NCI-H82 (cell line): ENCODE measurements around the gene GTPBP8.
"Not testable (repeated sequence)": the region's sequence is repeated elsewhere in the genome, so short reads cannot be mapped to it uniquely, and the experiment has no call there.

Experiments used
- DNase-seq: peaks from one replicate; lab custom pipeline; 2025; lab: John Stamatoyannopoulos, UW

Gene GTPBP8

DNA sequence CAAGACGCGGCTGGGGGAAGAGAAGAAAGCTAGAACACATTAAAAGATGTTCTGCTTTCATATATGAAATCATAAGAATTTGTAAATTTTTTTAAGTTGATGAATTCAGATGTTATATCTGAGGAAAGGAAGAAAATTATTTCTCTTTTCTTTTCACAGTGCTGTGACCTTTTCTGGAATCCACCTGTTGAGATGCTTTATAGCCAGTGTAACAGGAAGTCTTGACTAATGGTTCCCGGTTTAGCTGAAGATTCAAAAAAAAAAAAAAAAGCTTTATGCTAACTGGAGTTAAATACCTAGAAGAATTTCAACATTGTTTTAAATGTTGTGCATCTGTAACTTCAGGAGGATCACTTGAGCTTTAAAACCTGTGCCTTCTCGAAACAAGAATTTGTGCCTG, 9.9 kb downstream of the GTPBP8 start:
- no peak for DNase-seq

DNA sequence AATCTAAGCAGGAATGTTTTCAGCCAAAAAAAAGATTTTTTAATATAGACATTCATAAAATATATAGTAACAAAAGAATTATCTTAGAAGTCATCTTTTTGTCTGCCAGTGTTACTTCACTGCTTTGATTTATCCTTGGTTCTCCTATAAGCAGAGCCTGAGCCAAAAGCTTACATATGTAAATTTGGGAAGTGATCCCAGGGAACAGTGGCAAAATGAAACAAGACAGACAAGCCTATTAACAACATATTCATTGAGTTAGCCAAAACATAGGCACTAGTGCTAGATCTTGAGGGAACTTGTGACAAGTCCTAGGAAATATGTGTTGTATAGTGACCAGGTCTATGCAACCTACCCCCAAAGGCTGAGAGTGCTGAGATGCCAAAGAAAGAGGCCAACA, 11.3 kb downstream of the GTPBP8 start:
- no peak for DNase-seq

DNA sequence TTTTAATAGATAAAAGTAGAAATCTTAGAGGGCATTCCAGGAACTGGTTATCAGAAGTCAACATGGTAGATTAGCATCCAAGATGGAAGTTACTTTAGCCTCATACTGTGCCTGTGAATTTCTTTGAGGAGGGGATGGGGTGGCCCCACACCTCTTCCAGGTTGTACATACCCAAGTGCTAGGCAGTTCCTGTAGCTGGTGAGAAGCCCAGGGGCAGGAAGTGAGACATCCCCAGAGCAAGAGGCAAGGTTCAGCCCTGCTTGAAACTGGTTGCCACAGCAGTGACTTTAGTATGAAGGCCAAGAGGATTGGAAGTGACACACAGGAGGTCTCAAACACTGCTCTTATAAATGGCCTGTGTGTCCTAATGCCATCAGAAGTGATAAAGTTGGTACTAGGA, 11.9 kb downstream of the GTPBP8 start:
- no peak for DNase-seq

DNA sequence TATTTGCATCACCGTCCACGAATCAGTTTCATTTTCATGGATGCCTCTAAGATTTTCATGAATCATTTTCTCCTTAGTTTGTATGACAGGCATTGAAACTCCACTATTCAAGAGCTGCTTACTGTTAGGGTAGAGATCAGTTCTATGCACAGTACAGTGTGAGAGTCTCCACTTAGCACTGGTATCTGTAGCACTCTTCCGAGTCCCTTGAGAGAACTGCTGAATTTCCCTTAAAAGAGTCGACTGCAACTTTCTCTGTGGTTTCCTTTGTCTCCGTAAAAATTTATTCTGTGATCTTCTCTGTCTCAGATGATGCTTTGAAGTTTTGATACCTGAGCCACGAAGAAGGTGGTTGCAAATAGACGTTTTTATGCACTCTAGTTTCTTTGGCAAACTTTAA, 14.8 kb downstream of the GTPBP8 start:
- no peak for DNase-seq

DNA sequence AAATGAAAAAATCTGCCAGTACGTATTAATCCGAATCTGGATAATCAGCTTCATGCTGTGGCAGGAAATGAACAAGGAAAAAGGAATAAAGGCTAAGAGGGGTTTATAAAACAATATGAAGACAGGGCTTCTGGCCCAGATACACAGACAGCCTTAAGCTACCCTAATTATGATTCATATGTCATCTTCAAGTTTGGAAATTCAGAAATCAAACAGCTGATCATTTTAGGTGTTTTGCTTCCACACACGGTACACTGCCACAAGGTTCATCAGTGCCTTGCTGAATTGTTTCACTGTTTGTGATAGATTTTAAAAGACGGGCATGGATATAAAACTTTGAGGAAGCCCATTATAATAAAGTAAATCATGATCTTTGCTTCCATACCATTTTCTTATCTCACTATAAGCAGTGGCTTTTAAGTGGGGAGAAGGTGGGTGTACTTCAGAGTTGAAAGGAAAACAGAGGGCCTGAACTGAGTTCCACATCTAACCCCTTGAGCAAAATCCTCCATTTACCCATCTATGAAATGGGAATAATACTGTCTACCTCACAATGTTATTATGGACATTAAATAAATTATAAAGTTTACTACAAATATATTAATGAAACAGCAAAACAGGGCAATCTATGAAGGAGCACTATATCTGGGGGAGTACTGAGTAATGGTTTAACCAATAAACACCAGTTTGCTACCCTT, 15.7 kb downstream of the GTPBP8 start:
- no peak for DNase-seq

DNA sequence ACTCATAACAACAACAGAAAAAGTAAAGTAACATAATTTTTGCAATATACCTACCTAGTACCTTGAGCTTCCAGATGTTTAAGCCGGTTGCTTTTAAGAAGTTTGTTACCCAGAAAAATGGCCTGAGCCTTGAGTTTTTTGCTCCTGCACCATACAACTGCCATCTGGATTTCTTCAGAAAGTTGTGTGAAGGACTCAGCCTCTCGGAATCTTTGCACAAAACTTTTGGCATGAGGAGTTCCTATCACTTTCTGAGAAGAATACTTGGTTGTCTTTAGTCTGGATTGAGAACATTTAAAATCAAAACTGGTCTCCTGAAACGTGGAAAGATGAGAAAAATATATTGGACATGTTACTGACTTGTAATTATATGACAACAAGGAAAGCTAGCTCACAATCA, 17.3 kb downstream of the GTPBP8 start:
- no peak for DNase-seq

DNA sequence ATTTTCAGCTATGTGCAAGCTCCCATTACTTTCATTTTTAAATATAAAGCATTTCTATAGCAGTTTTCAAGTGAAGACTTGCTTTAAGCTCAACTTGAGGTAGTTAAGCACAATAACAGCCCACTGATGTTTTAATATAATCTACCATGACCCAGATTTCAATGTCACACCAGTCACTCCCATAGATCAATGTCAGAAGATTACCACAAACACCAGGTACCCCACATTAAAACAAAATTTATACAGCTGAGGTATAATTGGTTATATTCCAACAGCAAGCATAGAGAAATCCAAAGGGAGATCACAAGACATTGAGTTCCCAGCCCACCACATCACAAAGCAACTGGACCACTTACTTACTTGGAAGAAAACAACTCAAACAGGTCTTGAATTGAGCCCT, 22.8 kb downstream of the GTPBP8 start:
- no peak for DNase-seq

DNA sequence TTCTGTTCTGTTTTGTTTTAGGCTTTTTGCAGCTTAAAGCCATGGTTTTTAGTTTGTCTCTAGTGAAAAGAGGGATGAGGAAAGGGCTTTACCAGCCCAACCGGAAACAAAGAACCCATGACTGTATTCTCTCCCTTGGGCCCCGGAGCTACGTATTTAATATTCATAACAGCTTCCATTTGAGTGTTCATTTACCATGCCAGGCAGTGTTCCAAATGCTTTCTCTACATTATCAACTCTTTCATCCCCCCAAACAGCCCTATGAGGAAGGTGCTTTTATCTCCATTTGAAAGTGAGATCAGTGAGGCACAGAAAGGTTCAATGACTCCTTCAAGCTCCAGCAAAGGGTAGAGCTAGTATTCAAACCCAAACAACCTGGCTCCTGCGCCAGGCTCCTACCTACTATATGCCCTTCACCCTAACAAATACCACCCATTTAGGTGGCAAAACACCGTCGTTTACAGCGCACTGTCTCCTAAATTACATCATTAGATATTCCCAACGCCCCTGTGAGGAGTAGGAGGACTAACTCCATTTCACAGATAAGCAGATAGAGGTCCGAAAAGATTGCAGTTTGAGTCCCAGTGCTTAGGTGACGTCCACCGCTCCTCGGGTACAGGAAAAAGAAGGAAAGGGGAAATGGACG, 27.9 kb downstream of the GTPBP8 start:
- DNase-seq = no peak

DNA sequence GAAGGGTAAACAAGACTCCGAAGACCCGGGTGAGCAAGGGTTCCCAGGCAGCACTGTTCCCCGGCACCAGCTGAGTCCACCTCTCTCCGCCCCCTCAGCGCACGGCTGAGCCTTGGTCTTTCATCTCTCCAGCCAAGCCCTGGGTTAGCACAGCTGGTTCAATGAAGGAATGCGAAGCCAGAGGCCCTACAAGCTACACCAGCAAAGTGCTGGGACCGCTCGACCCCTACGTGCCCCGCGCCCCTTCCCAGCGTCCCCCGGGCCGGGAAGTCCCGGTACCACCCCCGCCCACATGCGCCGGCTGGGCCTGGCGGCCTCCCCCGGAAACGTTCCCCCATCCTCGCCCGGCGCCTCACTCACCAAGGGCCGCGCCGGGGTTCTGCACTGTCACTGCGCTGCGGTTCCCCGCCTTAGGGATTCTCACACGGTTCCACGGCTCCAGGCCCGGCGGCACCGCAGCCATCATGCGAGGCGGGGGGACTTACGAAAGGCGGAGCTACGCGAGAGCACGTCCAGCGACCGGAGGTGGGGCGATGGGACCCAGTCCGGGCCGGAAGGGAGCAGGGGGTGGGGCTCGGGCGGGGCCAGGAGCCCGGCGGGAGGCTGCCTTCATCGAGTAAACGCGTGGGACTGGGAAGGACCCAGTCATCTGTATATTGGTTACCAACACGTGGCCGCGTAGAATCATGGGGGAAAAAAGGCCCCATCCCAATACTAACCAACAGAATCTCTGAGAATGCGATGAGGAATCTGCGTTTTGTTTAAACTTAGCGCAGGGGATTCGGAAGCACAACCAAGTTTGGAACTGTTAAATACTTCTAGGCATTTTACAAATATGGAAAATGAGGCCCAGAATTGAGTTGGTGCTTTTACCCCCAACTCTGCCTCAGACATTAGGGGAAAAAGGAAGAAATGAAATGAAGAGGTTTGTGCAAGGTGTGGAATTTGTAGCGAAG, 28.7 kb downstream of the GTPBP8 start:
- DNase-seq = peak; percentile 99

DNA sequence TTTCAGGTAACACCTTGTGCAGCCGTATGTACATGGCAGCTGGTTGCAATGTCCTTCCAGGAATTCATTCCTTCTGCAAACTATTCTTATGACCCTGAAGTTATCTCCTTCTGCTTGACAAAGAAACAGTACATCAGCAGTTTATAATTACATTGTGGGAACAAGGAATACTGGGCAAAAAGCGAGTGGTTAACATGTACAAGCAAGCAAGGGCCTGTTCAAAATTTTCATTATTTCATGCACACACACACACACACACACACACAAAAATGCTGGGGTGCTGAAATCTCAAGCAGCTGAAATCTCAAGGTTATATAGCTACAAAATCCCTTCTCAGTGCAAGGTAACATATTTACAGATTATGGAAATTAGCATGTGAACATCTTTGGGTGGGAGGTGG, 30.7 kb downstream of the GTPBP8 start:
- no peak for DNase-seq

DNA sequence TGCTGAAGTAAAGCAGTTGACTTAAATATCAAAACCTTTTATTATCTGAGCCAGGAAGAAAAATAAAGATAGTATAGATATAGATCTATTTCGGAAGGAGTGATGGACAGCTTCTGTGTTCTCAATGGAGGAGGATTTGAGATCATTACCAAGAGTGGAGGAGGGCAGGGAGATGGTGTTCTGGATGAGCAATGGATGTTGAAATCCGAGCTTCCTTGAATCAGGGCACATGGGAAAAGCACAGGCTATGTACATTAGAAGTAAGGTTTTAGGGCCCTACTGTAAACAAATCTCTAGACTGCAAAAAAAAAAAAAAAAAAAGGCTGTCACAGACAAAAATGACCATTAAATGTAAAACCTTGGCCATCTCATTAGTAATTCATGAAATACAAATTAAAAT, 43.2 kb downstream of the GTPBP8 start:
- peak; percentile 29 for DNase-seq

DNA sequence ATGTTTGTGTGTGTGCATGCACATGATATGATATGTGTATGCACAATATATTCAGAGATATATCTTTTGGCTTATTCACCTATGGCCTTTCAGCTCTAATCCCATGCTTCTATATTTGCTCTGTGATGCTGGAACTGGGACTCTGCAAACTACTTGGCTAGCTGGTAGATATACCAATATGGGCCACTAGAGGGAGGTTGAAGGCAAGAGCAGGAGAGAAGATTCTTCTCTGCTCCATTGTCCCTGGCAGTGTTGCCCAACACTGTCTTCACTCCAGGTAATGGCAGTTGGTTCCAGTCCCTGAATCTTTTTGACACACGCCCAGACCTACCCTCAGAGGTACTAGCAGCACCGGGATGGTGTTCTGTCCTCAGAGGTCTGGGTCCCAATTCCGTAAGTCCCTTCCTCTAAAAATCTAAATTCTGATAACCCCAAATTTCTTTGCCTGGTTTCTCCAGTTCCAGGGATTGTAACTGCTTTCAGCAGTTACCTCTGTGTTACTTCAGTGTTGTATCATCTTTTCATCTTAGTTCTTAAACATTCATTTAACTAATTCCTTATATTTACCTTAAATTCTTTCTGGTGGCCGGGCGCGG, 44.7 kb downstream of the GTPBP8 start:
- peak; percentile 91 for DNase-seq

DNA sequence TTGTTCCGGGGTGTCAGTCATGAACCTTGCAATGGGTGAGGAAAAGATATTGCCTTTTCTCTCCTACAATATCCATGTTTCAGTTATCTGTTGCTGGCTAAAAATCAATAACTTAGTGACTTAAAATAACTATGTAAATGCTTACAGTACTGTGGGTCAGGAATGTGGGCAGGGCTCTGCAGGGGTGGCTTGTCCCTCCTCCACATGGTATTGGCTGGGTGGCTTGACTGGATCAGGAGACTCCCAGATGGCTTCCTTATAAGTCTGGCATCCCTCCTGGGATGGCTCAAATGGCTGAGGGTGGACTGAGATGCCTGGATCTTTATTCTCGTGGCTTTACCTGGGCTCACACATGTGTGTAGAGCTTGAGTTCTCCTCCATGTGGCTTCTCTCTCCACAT, 47.5 kb downstream of the GTPBP8 start:
- DNase-seq = peak; percentile 22

DNA sequence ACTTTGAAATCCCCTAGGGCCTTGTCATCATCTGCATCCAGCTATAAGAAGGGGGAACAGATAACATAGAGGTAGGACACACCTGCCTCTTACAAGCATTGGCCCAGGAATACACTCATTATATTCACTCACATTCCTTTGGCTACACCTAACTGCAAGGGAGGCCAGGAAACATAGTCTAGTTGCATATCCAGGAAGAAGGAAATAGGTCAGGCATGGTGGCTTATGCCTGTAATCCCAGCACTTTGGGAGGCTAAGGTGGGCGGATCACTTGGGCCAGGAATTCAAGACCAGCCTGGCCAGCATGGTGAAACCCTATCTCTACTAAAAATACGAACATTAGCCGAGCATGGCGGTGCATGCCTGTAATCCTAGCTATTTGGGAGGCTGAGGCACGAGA, 48.8 kb downstream of the GTPBP8 start:
- DNase-seq = no peak

DNA sequence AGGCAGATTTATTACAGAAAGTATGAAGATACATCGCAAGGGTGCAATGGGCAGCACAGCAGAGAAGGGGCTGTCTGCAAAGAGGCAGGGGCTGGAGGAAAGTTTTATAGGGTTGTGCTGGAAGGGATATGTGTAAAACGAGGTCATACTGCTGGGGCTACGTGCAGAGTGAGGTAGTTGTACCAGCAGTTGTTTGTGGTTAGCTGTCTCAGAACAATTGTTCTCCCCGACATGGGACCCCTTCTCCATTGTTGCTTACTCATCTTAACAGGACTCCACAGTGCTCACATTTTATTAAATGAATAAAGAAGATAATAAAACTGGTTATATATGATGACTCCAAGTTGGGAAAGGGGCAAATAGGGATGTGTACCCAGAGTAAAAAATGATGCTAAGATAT, 49.4 kb downstream of the GTPBP8 start:
- no peak for DNase-seq

DNA sequence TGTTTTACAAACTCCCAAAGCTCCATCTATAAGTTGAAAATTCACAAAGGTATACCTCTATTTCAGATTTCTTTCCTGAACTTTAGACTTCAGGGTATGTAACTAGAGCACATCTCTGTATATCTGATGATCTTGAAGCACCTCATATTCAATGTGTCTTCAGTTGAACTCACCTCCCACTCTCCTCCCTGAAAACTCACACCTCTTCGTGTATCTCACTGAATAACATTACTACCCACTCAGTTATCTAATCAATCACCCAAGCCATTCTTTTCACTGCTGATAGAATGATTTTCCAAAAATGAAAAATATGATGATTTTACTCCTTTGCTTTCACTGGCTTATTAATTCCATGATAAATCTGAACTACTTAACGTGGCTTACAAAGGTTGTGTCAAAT, 52.9 kb downstream of the GTPBP8 start:
- no peak for DNase-seq

DNA sequence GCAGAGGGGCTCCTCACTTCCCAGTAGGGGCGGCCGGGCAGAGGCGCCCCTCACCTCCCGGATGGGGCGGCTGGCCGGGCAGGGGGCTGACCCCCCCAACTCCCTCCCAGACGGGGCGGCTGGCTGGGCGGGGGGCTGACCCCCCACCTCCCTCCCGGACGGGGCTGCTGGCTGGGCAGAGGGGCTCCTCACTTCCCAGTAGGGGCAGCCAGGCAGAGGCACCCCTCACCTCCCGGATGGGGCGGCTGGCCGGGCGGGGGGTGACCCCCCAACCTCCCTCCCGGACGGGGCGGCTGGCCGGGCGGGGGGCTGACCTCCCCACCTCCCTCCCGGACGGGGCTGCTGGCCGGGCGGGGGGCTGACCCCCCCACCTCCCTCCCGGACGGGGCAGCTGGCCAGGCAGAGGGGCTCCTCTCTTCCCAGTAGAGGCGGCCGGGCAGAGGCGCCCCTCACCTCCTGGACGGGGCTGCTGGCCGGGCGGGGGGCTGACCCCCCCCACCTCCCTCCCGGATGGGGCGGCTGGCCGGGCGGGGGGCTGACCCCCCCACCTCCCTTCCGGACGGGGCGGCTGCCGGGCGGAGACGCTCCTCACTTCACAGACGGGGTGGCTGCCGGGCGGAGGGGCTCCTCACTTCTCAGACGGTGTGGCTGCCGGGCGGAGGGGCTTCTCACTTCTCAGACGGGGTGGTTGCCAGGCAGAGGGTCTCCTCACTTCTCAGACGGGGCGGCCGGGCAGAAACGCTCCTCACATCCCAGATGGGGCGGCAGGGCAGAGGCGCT, 55.6 kb downstream of the GTPBP8 start:
- not testable (repeated sequence) for DNase-seq

DNA sequence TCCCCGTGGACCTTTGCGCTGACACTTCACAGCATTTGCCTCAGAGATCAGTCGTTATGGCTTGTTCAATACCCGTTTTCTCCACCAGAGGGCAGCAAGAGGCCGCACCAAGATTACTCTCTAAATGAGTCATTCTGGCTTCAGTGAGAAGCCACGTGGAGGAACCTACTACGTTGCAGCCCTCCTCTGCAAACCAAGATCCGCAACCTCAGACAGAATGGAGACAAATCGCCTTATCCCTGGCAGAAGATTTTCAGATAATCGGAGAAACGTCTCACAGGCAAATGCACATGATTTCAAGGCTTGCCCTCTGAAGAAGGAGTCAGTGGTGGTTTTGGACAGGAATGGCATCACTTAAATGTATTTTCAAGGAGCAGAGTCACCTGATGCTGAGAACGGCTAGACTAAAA, 60.5 kb downstream of the GTPBP8 start:
- peak; percentile 96 for DNase-seq
